MM.1S (cell line): ENCODE results near the gene PSME3.

ENCODE experiments used
- DNase-seq: peaks from one replicate; pipeline ENCODE4 v3.0.0-alpha.2; 2015
- H2AFZ ChIP-seq: fragments of 300-600 bp; sonication (generic); 2 replicates; pipeline ENCODE4 v1.6.0; 2016; ENCODE audit warnings: antibody characterized with exemption, low read length
- H3F3A ChIP-seq: fragments of 300-600 bp; sonication (generic); 2 replicates; pipeline ENCODE4 v1.6.1; 2016; ENCODE audit warnings: mild to moderate bottlenecking, antibody characterized with exemption, low read length, moderate library complexity, mixed read lengths; ENCODE audit not compliant: insufficient read depth
- H3K27ac ChIP-seq: fragments of 300-600 bp; sonication (generic); 2 replicates; pipeline ENCODE4 v1.5.1; 2016; ENCODE audit warnings: mild to moderate bottlenecking, low read length
- H3K27me3 ChIP-seq: fragments of 300-600 bp; sonication (generic); replicated peaks from 2 replicates; pipeline ENCODE4 v1.6.0; 2016; ENCODE audit warnings: low read length; ENCODE audit not compliant: insufficient read depth
- H3K36me3 ChIP-seq: fragments of 300-600 bp; sonication (generic); replicated peaks from 2 replicates; pipeline ENCODE4 v1.6.1; 2016; ENCODE audit warnings: mild to moderate bottlenecking, low read length, mixed read lengths; ENCODE audit not compliant: insufficient read depth
- H3K4me1 ChIP-seq: fragments of 300-600 bp; sonication (generic); 2 replicates; pipeline ENCODE4 v1.6.1; 2016; ENCODE audit warnings: low read length, mixed read lengths
- H3K4me2 ChIP-seq: fragments of 300-600 bp; sonication (generic); 2 replicates; pipeline ENCODE4 v1.6.0; 2016; ENCODE audit warnings: low read depth, low read length
- H3K4me3 ChIP-seq: fragments of 300-600 bp; sonication (generic); 2 replicates; pipeline ENCODE4 v1.5.1; 2016; ENCODE audit warnings: low read length, mixed read lengths
- H3K79me2 ChIP-seq: fragments of 300-600 bp; sonication (generic); 2 replicates; pipeline ENCODE4 v1.6.1; 2016; ENCODE audit warnings: mixed run types, low read length, mixed read lengths
- H3K9ac ChIP-seq: fragments of 300-600 bp; sonication (generic); 2 replicates; pipeline ENCODE4 v1.6.1; 2016; ENCODE audit warnings: low read length, mixed read lengths
- H3K9me2 ChIP-seq: fragments of 300-600 bp; sonication (generic); replicated peaks from 2 replicates; pipeline ENCODE4 v1.6.1; 2016; ENCODE audit warnings: mild to moderate bottlenecking, low read length, mixed read lengths; ENCODE audit not compliant: insufficient read depth
- H3K9me3 ChIP-seq: fragments of 300-600 bp; sonication (generic); replicated peaks from 2 replicates; pipeline ENCODE4 v1.6.1; 2016; ENCODE audit warnings: mild to moderate bottlenecking, low read length, mixed read lengths; ENCODE audit not compliant: insufficient read depth
- H4K20me1 ChIP-seq: fragments of 300-600 bp; sonication (generic); 2 replicates; pipeline ENCODE4 v1.6.1; 2016; ENCODE audit warnings: mild to moderate bottlenecking, low read length, moderate library complexity, mixed read lengths; ENCODE audit not compliant: insufficient read depth
- CTCF ChIP-seq: fragments of 300-600 bp; sonication (generic); IDR thresholded peaks from 2 replicates; pipeline ENCODE4 v1.5.1; 2016; ENCODE audit warnings: antibody characterized with exemption, low read length, mixed read lengths
- EZH2 ChIP-seq: fragments of 300-600 bp; sonication (generic); optimal IDR thresholded peaks from 2 replicates; pipeline ENCODE3; 2017; ENCODE audit warnings: low read depth, mild to moderate bottlenecking, antibody characterized with exemption, low read length, mixed read lengths
- EZH2phosphoT487 ChIP-seq: fragments of 300-600 bp; sonication (generic); IDR thresholded peaks from 2 replicates; pipeline ENCODE4 v1.6.1; 2018; ENCODE audit warnings: antibody characterized with exemption, low read length

The PSME3 gene

GRCh38 chr17:42784811-42785592 is 48.2 kb upstream of the PSME3 start:
- H3K4me3 ChIP-seq = no peak overlapping the region
- no peaks in the 10 kb centered on the region for H3K9me2 ChIP-seq
- no peak overlapping the region for H3K27ac ChIP-seq
- H3K27me3 ChIP-seq = peaks cover 79% of the 10 kb centered on the region
- no peaks in the 10 kb centered on the region for H3F3A ChIP-seq
- DNase-seq = no peak
- H2AFZ ChIP-seq = no peak overlapping the region
- H3K4me2 ChIP-seq = no peak overlapping the region
- no peak overlapping the region for H3K9ac ChIP-seq
- H3K79me2 ChIP-seq = no peaks in the 10 kb centered on the region
- no peaks in the 10 kb centered on the region for H3K9me3 ChIP-seq
- no peaks in the 10 kb centered on the region for H3K36me3 ChIP-seq
- TF ChIP-seq CTCF = no peak
- TF ChIP-seq EZH2 = no peak
- no peak for TF ChIP-seq EZH2phosphoT487
- H3K4me1 ChIP-seq = no peaks in the 10 kb centered on the region
- no peaks in the 10 kb centered on the region for H4K20me1 ChIP-seq

GRCh38 chr17:42787266-42787665 is 45.9 kb upstream of the PSME3 start:
- H3K4me3 ChIP-seq = no peak overlapping the region
- H3K9me3 ChIP-seq = no peaks in the 10 kb centered on the region
- H4K20me1 ChIP-seq = no peaks in the 10 kb centered on the region
- no peak for DNase-seq
- H3K27ac ChIP-seq = no peak overlapping the region
- H3K36me3 ChIP-seq = no peaks in the 10 kb centered on the region
- TF ChIP-seq EZH2phosphoT487 (no peak), CTCF (no peak), EZH2 (no peak)
- H2AFZ ChIP-seq = no peak overlapping the region
- H3K79me2 ChIP-seq = no peaks in the 10 kb centered on the region
- no peaks in the 10 kb centered on the region for H3K9me2 ChIP-seq
- H3K4me1 ChIP-seq = no peaks in the 10 kb centered on the region
- no peaks in the 10 kb centered on the region for H3F3A ChIP-seq
- no peak overlapping the region for H3K4me2 ChIP-seq
- H3K27me3 ChIP-seq = peaks cover 63% of the 10 kb centered on the region
- no peak overlapping the region for H3K9ac ChIP-seq

GRCh38 chr17:42791948-42792347 is 41.2 kb upstream of the PSME3 start:
- H3F3A ChIP-seq = no peaks in the 10 kb centered on the region
- no peaks in the 10 kb centered on the region for H3K9me3 ChIP-seq
- H3K9me2 ChIP-seq = no peaks in the 10 kb centered on the region
- H3K27me3 ChIP-seq = peaks cover 16% of the 10 kb centered on the region; the same call in 1 of the 2 replicates
- DNase-seq = no peak
- H2AFZ ChIP-seq = no peak overlapping the region
- H3K4me1 ChIP-seq = no peaks in the 10 kb centered on the region
- H3K4me2 ChIP-seq = no peak overlapping the region
- H3K9ac ChIP-seq = no peak overlapping the region
- no peak overlapping the region for H3K4me3 ChIP-seq
- peaks cover 3% of the 10 kb centered on the region; the same call in 1 of the 2 replicates for H3K79me2 ChIP-seq
- no peak for TF ChIP-seq EZH2phosphoT487
- no peak for TF ChIP-seq CTCF
- no peak for TF ChIP-seq EZH2
- no peak overlapping the region for H3K27ac ChIP-seq
- H4K20me1 ChIP-seq = no peaks in the 10 kb centered on the region
- H3K36me3 ChIP-seq = no peaks in the 10 kb centered on the region
